ENCODE results near the gene LETMD1. TPM values are rescaled to one million over a fixed set of nuclear protein-coding genes. Genes with fewer than 3 reads are reported as not detected.

The LETMD1 gene
- total and polyA plus RNA-seq, 2 of the 13 experiments (the other 11 are each of a cell fraction or from before 2014, with no cell fraction given): 43.3 to 87.7 TPM

GRCh38 chr12:51025836-51026638, 22.1 kb upstream of the LETMD1 start, which contains the start of gene SLC11A2 (continued):
- TF ChIP-seq, protein P1, sequence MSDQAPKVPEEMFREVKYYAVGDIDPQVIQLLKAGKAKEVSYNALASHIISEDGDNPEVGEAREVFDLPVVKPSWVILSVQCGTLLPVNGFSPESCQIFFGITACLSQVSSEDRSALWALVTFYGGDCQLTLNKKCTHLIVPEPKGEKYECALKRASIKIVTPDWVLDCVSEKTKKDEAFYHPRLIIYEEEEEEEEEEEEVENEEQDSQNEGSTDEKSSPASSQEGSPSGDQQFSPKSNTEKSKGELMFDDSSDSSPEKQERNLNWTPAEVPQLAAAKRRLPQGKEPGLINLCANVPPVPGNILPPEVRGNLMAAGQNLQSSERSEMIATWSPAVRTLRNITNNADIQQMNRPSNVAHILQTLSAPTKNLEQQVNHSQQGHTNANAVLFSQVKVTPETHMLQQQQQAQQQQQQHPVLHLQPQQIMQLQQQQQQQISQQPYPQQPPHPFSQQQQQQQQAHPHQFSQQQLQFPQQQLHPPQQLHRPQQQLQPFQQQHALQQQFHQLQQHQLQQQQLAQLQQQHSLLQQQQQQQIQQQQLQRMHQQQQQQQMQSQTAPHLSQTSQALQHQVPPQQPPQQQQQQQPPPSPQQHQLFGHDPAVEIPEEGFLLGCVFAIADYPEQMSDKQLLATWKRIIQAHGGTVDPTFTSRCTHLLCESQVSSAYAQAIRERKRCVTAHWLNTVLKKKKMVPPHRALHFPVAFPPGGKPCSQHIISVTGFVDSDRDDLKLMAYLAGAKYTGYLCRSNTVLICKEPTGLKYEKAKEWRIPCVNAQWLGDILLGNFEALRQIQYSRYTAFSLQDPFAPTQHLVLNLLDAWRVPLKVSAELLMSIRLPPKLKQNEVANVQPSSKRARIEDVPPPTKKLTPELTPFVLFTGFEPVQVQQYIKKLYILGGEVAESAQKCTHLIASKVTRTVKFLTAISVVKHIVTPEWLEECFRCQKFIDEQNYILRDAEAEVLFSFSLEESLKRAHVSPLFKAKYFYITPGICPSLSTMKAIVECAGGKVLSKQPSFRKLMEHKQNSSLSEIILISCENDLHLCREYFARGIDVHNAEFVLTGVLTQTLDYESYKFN (CRISPR knock-in tag; conservative IDR thresholded peaks at IDR 0.05): peak; percentile 90
- TF ChIP-seq ZNF775 (CRISPR knock-in tag; IDR thresholded peaks at IDR 0.05; ENCODE audit: borderline replicate concordance) (no peak), CBX1 (IDR thresholded peaks at IDR 0.05; ENCODE audit: low read depth) (peak; percentile 36), CHD2 (IDR thresholded peaks at IDR 0.05; ENCODE audit: low read depth, low read length) (0 out of 2 replicates have a peak, but pooled peaks have one; percentile 18), ZNF446 (CRISPR knock-in tag; IDR thresholded peaks at IDR 0.05) (no peak; the same call in 1 of the 2 replicates), MTERF4 (CRISPR knock-in tag; IDR thresholded peaks at IDR 0.05) (peak; percentile 79), ZNF563 (CRISPR knock-in tag; IDR thresholded peaks at IDR 0.05) (peak; percentile 86), RFXANK (CRISPR knock-in tag; IDR thresholded peaks at IDR 0.05) (no peak), DNMT1 (CRISPR knock-in tag; IDR thresholded peaks at IDR 0.05) (0 out of 2 replicates have a peak, but pooled peaks have one; percentile 74), IRF2 (CRISPR knock-in tag; IDR thresholded peaks at IDR 0.05) (no peak), NFKB2 (CRISPR knock-in tag; IDR thresholded peaks at IDR 0.05; ENCODE audit: borderline replicate concordance) (peak; percentile 52), KLF13 (CRISPR knock-in tag; IDR thresholded peaks at IDR 0.05) (peak; percentile 74; the same call in 1 of the 2 replicates), ZC3H4 (CRISPR knock-in tag; IDR thresholded peaks at IDR 0.05; ENCODE audit: borderline replicate concordance) (peak; percentile 24), ZMYM2 (CRISPR knock-in tag; IDR thresholded peaks at IDR 0.05) (peak; percentile 86)
- TF ChIP-seq, protein P2, sequence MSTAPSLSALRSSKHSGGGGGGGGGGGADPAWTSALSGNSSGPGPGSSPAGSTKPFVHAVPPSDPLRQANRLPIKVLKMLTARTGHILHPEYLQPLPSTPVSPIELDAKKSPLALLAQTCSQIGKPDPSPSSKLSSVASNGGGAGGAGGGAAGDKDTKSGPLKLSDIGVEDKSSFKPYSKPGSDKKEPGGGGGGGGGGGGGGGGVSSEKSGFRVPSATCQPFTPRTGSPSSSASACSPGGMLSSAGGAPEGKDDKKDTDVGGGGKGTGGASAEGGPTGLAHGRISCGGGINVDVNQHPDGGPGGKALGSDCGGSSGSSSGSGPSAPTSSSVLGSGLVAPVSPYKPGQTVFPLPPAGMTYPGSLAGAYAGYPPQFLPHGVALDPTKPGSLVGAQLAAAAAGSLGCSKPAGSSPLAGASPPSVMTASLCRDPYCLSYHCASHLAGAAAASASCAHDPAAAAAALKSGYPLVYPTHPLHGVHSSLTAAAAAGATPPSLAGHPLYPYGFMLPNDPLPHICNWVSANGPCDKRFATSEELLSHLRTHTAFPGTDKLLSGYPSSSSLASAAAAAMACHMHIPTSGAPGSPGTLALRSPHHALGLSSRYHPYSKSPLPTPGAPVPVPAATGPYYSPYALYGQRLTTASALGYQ (CRISPR knock-in tag; IDR thresholded peaks at IDR 0.05): peak; percentile 30; the same call in 1 of the 2 replicates
- TF ChIP-seq, protein P3, sequence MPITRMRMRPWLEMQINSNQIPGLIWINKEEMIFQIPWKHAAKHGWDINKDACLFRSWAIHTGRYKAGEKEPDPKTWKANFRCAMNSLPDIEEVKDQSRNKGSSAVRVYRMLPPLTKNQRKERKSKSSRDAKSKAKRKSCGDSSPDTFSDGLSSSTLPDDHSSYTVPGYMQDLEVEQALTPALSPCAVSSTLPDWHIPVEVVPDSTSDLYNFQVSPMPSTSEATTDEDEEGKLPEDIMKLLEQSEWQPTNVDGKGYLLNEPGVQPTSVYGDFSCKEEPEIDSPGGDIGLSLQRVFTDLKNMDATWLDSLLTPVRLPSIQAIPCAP (CRISPR knock-in tag; IDR thresholded peaks at IDR 0.05; ENCODE audit: low read depth): no peak
- TF ChIP-seq, protein P4, sequence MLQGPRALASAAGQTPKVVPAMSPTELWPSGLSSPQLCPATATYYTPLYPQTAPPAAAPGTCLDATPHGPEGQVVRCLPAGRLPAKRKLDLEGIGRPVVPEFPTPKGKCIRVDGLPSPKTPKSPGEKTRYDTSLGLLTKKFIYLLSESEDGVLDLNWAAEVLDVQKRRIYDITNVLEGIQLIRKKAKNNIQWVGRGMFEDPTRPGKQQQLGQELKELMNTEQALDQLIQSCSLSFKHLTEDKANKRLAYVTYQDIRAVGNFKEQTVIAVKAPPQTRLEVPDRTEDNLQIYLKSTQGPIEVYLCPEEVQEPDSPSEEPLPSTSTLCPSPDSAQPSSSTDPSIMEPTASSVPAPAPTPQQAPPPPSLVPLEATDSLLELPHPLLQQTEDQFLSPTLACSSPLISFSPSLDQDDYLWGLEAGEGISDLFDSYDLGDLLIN (CRISPR knock-in tag; IDR thresholded peaks at IDR 0.05; ENCODE audit: borderline replicate concordance): peak; percentile 90; the same call in 1 of the 2 replicates
- TF ChIP-seq, protein P5, sequence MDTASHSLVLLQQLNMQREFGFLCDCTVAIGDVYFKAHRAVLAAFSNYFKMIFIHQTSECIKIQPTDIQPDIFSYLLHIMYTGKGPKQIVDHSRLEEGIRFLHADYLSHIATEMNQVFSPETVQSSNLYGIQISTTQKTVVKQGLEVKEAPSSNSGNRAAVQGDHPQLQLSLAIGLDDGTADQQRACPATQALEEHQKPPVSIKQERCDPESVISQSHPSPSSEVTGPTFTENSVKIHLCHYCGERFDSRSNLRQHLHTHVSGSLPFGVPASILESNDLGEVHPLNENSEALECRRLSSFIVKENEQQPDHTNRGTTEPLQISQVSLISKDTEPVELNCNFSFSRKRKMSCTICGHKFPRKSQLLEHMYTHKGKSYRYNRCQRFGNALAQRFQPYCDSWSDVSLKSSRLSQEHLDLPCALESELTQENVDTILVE (CRISPR knock-in tag; IDR thresholded peaks at IDR 0.05): peak; percentile 61
